SK-N-MC (cell line): ENCODE measurements around the gene NMBR.

Source experiments
- EZH2 ChIP-seq: fragments of 200-600 bp; sonication (generic); IDR thresholded peaks from one replicate; pipeline ENCODE4 v1.6.1; 2017; ENCODE audit warnings: antibody characterized with exemption
- FOXP2 ChIP-seq: optimal IDR thresholded peaks from 2 replicates; pipeline ENCODE3; 2011; ENCODE audit warnings: mild to moderate bottlenecking, moderate library complexity; ENCODE audit not compliant: insufficient read depth; ENCODE audit errors: extremely low read length, control extremely low read depth
- POLR2AphosphoS5 ChIP-seq: IDR thresholded peaks from 2 replicates; pipeline ENCODE4 v1.6.1; 2012; ENCODE audit warnings: mild to moderate bottlenecking, low read depth, low read length, borderline replicate concordance

DNA sequence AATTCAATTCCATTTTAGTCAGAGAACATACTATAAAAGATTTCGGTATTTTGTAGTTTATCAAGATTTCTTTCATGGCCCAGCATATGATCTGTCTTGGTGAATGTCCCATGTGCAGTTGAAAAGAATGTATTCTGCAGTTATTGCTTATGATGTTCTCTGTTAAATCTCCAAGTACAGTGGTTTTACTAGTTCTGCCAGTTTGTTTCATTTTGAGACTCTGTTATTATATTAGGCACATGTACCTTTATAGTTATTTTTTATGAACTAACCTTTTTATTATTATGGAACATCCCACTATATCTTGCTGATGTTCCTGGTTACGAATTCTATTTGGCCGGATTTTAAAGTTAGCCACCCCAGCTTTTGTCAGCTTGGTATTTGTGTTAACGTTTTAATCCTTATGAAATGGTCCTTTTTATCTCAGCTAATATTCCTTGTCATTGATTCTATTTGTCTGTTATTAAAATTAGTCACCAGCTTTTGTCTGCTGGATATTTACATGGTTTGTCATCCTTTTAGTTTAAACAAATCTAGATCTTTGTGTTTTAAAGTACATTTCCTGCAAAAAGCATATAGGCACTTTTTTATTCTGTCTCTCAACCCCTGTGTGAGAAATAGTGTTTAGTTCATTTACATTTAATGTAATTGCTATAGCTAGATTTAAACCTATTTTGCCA lies 49.1 kb upstream of the NMBR start:
- no peak for TF ChIP-seq POLR2AphosphoS5
- TF ChIP-seq EZH2: no peak
- TF ChIP-seq FOXP2: no peak
